ENCODE measurements around the gene SH3GL3. TPM values are rescaled to one million over a fixed set of nuclear protein-coding genes. Genes with fewer than 3 reads are reported as not detected.

Gene SH3GL3
- total RNA-seq, 1 donor from 2014 or later: not detected

DNA sequence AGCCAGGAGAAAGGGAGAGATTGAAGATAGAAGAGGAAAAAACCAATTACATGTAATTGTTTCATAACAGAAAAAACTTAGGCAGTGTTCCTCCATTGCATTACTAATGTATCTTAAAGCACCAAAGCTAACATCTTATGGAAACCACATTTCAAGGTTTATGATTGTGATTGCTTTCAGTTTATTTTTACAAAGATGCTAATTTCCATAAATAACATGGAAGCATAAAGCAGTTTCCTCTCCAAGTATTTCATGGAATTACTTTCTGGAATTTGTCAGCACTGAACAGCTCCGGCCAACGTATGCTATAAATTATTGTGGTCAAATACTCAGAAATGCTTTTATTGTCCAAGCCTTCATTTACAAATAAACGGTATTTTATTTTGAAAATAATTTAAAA lies 218.3 kb downstream of the SH3GL3 start:
- no peak for DNase-seq (ENCODE audit: low read depth in 2 of 2)

Other genes with a start within 250 kb of the SH3GL3 start
- gene HDGFL3, start 239.5 kb upstream of the SH3GL3 start, total RNA-seq: 27.7 and 66.9 TPM in 2 replicates
- 1.2 and 2.2 TPM in 2 replicates for gene BNC1, start 162.7 kb upstream of the SH3GL3 start, total RNA-seq
- gene ADAMTSL3, start 206.8 kb downstream of the SH3GL3 start, total RNA-seq: 12.0 and 12.5 TPM in 2 replicates

Measured in lung microvascular endothelial cell (primary cell).